PC-9 (cell line): Measurements from ENCODE around the gene IZUMO1. TPM values are rescaled to one million over a fixed set of nuclear protein-coding genes. Genes with fewer than 3 reads are reported as not detected.

Experiments used
- BruUV-seq: library from RNA; stranded (reverse); fragments of 400-500 nt; replicated peaks from 2 replicates; lab custom pipeline; 2021; lab: Mats Ljungman, UMichigan
- CTCF ChIA-PET: fragments of 300-600 bp; sonication (Branson Sonifier 250); formaldehyde crosslinking; loops from one replicate; lab custom pipeline; 2022; ENCODE audit warnings: antibody characterized with exemption; lab: Charles Lee
- POLR2A ChIA-PET: fragments of 300-600 bp; sonication (Branson Sonifier 250); formaldehyde crosslinking; loops from one replicate; lab custom pipeline; 2022; ENCODE audit warnings: antibody characterized with exemption; ENCODE audit not compliant: unreplicated experiment; lab: Charles Lee
- DNase-seq, 2 experiments: peaks; one replicate each; pipeline versions ENCODE4 v3.0.0 to v3.0.0-alpha.2; 2015 to 2022; ENCODE audit warnings: mixed read lengths in 1 of 2
- H2AFZ ChIP-seq: fragments of 200-600 bp; sonication (generic); 2 replicates; pipeline ENCODE4 v1.8.1; 2017; ENCODE audit warnings: antibody characterized with exemption
- H3F3A ChIP-seq: fragments of 200-600 bp; sonication (generic); 2 replicates; pipeline ENCODE4 v1.8.1; 2017; ENCODE audit warnings: antibody characterized with exemption, mild to moderate bottlenecking, low read depth; ENCODE audit not compliant: insufficient read depth
- H3K27ac ChIP-seq: fragments of 200-600 bp; sonication (generic); 2 replicates; pipeline ENCODE4 v1.6.1; 2016; ENCODE audit warnings: mixed run types
- H3K27me3 ChIP-seq: fragments of 200-600 bp; sonication (generic); 2 replicates; pipeline ENCODE4 v1.6.1; 2016; ENCODE audit warnings: low read depth, mixed run types; ENCODE audit not compliant: insufficient read depth
- H3K36me3 ChIP-seq: fragments of 200-600 bp; sonication (generic); 2 replicates; pipeline ENCODE4 v1.6.1; 2016; ENCODE audit warnings: low read depth, mixed run types
- H3K4me1 ChIP-seq: fragments of 200-600 bp; sonication (generic); replicated peaks from 2 replicates; pipeline ENCODE4 v1.6.1; 2016; ENCODE audit warnings: mixed run types; ENCODE audit not compliant: insufficient read depth
- H3K4me2 ChIP-seq: fragments of 200-600 bp; sonication (generic); 2 replicates; pipeline ENCODE4 v1.6.1; 2017; ENCODE audit warnings: mixed run types
- H3K4me3 ChIP-seq: fragments of 200-600 bp; sonication (generic); 2 replicates; pipeline ENCODE4 v1.6.1; 2016; ENCODE audit warnings: mixed run types
- H3K79me2 ChIP-seq: fragments of 200-600 bp; sonication (generic); 2 replicates; pipeline ENCODE4 v1.6.1; 2017; ENCODE audit warnings: low read depth, mixed run types
- H3K9me2 ChIP-seq: fragments of 200-600 bp; sonication (generic); 2 replicates; pipeline ENCODE4 v1.8.1; 2017; ENCODE audit warnings: mild to moderate bottlenecking; ENCODE audit not compliant: insufficient read depth
- H3K9me3 ChIP-seq: fragments of 200-600 bp; sonication (generic); 2 replicates; pipeline ENCODE4 v1.8.1; 2016; ENCODE audit warnings: low read depth; ENCODE audit not compliant: insufficient read depth
- H4K20me1 ChIP-seq: fragments of 200-600 bp; sonication (generic); 2 replicates; pipeline ENCODE4 v1.8.1; 2017; ENCODE audit not compliant: insufficient read depth
- EZH2 ChIP-seq: fragments of 200-600 bp; sonication (generic); IDR thresholded peaks from 2 replicates; pipeline ENCODE4 v1.8.0; 2017; ENCODE audit warnings: antibody characterized with exemption, low read depth
- intact Hi-C: fragments of 100-400 bp; cut with micrococcal nuclease; formaldehyde crosslinking; loops from one replicate; pipeline ENCODE4 v1.10.0; 2022; ENCODE audit not compliant: unreplicated experiment
- total RNA-seq: library from RNA; stranded (reverse); gene quantifications from 2 replicates; pipeline ENCODE4 v1.2.3, GENCODE V29; 2021
- TF ChIP-seq, protein P1 (sequence below): fragments of 200-600 bp; sonication (generic); conservative IDR thresholded peaks from 2 replicates; pipeline ENCODE4 v1.6.1; 2017; ENCODE audit warnings: mixed run types, antibody characterized with exemption, mild to moderate bottlenecking, moderate library complexity

The IZUMO1 gene
- total RNA-seq, 1 experiment from 2014 or later, result 2.2 TPM

DNA sequence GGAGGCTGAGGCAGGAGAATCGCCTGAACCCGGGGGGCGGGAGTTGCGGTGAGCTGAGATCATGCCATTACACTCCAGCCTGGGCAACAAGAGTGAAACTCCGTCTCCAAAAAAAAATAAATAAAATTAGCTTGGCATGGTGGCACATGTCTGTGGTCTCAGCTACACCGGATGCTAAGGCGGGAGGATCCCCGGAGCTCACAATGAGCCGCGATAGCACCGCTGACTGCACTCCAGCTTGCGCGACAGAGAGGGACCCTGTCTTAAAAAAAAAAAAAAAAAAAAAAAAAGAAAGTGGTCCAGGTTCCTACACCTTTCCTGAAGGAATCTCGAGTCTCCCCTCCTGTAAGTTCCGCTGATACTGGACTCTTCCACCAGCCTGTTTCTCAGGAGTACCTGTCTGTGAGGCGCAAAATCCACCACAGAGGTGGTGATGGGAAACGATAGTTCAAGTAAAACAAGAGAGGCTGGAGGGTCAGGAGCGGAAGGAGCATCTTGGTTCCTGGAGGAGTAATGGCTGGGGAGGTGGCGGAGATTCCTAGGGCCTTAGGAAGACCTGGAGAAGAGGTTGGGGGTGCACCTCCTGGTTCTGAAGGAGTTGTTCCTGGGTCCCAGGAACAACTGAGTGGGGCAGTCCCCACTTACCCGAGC is 5.3 kb upstream of the IZUMO1 start:
- CTCF ChIA-PET, result interaction anchor here (0.5 to 0.6 kb wide), 2 partner anchors 20 to 98 kb away, joined by 5 read pairs; no protein-coding TSS in a partner anchor
- Histone ChIP-seq H2AFZ (peak overlapping the region; percentile 76), H3K27ac (peak overlapping the region; percentile 57), H3F3A (peaks cover 7% of the 10 kb centered on the region; the same call in 1 of the 2 replicates), H3K4me1 (peaks cover 41% of the 10 kb centered on the region), H4K20me1 (no peaks in the 10 kb centered on the region; the same call in 1 of the 2 replicates), H3K79me2 (peaks cover 31% of the 10 kb centered on the region), H3K27me3 (no peaks in the 10 kb centered on the region), H3K4me2 (peak overlapping the region; percentile 89), H3K36me3 (0 out of 2 replicates have a peak, but pooled peaks cover 10% of the 10 kb centered on the region), H3K4me3 (peak overlapping the region; percentile 78), H3K9me3 (no peaks in the 10 kb centered on the region), H3K9me2 (no peaks in the 10 kb centered on the region)
- BruUV-seq, result TSS peak; percentile 65
- no peak for DNase-seq
- intact Hi-C loops, result loop anchor here (1.0 to 5.0 kb wide), 3 partner anchors 13 to 105 kb away; partner anchors contain the start of gene CA11
- TF ChIP-seq EZH2, result no peak
- TF ChIP-seq, protein P1, sequence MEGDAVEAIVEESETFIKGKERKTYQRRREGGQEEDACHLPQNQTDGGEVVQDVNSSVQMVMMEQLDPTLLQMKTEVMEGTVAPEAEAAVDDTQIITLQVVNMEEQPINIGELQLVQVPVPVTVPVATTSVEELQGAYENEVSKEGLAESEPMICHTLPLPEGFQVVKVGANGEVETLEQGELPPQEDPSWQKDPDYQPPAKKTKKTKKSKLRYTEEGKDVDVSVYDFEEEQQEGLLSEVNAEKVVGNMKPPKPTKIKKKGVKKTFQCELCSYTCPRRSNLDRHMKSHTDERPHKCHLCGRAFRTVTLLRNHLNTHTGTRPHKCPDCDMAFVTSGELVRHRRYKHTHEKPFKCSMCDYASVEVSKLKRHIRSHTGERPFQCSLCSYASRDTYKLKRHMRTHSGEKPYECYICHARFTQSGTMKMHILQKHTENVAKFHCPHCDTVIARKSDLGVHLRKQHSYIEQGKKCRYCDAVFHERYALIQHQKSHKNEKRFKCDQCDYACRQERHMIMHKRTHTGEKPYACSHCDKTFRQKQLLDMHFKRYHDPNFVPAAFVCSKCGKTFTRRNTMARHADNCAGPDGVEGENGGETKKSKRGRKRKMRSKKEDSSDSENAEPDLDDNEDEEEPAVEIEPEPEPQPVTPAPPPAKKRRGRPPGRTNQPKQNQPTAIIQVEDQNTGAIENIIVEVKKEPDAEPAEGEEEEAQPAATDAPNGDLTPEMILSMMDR, result no peak
- POLR2A ChIA-PET, result interaction anchor here (0.6 kb wide), 1 partner anchor 44 kb away, joined by 3 read pairs; no protein-coding TSS in a partner anchor

DNA sequence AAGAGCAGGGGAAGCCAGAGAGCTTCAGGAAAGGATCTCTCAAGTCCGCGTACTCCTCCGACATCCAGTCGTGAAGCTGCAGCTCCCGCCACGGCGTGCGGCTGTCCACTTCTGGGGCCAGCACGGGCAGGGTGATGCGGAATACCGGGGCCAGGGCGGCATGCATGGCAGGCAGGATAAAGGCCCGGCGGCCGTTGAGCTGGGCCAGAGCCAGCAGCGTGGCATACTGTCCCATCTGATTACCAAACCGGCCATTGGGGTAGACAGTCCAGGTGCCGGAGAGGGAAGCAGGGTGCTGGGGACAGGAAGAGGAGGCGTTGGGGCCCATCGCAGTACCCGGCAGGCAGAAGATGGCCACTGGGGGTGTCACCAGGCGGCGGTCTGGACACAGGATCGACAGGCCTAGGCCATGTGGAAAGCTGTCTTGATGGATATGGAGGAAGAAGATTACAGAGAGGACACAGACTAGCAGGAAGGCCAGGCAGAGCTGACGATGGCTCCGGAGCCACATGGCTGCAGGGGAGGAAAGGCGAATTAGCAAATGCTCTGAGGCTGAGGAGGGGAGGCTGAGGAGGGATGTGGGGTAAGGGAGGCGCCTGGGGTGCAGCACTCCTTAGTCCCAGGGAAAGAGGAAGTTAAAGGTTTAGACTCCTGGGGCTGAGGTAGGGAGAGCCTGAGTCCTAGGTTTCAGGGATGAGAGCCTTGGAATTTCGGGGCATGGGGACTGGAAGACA is 4.2 kb upstream of the IZUMO1 start:
- H3K4me1 ChIP-seq, result peaks cover 37% of the 10 kb centered on the region
- TF ChIP-seq, protein P1, result no peak
- no peak for TF ChIP-seq EZH2
- intact Hi-C loops, result loop anchor here (5.0 kb wide), 1 partner anchor 104 kb away; the partner anchor contains the start of gene CA11
- H3K27me3 ChIP-seq, result no peaks in the 10 kb centered on the region
- DNase-seq, result no peak
- H3K9me2 ChIP-seq, result no peaks in the 10 kb centered on the region
- no peak overlapping the region for H3K27ac ChIP-seq
- 0 out of 2 replicates have a peak, but pooled peaks cover 10% of the 10 kb centered on the region for H3K36me3 ChIP-seq
- CTCF ChIA-PET, result no interaction called here
- H2AFZ ChIP-seq, result no peak overlapping the region
- BruUV-seq, result no TSS peak
- H4K20me1 ChIP-seq, result no peaks in the 10 kb centered on the region; the same call in 1 of the 2 replicates
- peaks cover 13% of the 10 kb centered on the region for H3F3A ChIP-seq
- H3K9me3 ChIP-seq, result no peaks in the 10 kb centered on the region
- POLR2A ChIA-PET, result no interaction called here
- H3K79me2 ChIP-seq, result peaks cover 31% of the 10 kb centered on the region
- peak overlapping the region; percentile 78; the same call in 1 of the 2 replicates for H3K4me3 ChIP-seq
- H3K4me2 ChIP-seq, result peak overlapping the region; percentile 89

DNA sequence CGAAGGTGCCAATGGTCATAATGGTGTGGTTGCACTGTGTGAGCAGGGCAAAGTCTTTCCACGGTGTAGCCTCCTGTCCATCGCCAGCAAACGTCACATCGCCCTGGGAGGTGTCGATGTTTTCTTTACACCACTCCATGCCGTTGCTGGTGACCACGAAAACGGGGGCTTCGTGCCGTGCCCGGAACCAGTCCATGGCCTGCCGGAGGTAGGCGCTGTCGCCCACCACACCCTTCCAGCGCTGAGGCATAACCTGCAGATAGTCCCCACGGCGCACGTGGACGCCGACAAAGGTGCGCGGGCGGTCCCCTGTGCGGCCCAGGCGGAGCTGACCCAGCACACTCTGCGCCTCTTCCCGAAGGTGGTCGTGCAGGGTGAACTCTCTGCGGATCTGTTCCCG is 3.6 kb upstream of the IZUMO1 start:
- no peaks in the 10 kb centered on the region; the same call in 1 of the 2 replicates for H4K20me1 ChIP-seq
- CTCF ChIA-PET, result no interaction called here
- H3K9me3 ChIP-seq, result no peaks in the 10 kb centered on the region
- H3K79me2 ChIP-seq, result peaks cover 31% of the 10 kb centered on the region
- peaks cover 19% of the 10 kb centered on the region for H3F3A ChIP-seq
- TF ChIP-seq, protein P1, result no peak
- TF ChIP-seq EZH2, result no peak
- POLR2A ChIA-PET, result no interaction called here
- H3K9me2 ChIP-seq, result no peaks in the 10 kb centered on the region
- no peaks in the 10 kb centered on the region for H3K27me3 ChIP-seq
- 0 out of 2 replicates have a peak, but pooled peaks cover 10% of the 10 kb centered on the region for H3K36me3 ChIP-seq
- no peak for DNase-seq
- no peak overlapping the region for H2AFZ ChIP-seq
- no peak overlapping the region for H3K27ac ChIP-seq
- H3K4me3 ChIP-seq, result no peak overlapping the region
- no peak overlapping the region for H3K4me2 ChIP-seq
- H3K4me1 ChIP-seq, result peaks cover 31% of the 10 kb centered on the region
- intact Hi-C loops, result loop anchor here (5.0 kb wide), 1 partner anchor 103 kb away; the partner anchor contains the start of gene CA11
- BruUV-seq, result no TSS peak
